Stimulated activated CD4-positive, alpha-beta T cell treated with anti-CD3 and anti-CD28 coated beads, Interleukin-4, amount 100 ng/mL, for 48 hours (primary cell): ENCODE results near the gene ZNF423.

ENCODE experiments used
- DNase-seq, 2 donors: peaks; one replicate each; pipeline ENCODE4 v3.0.0-alpha.2; 2020; ENCODE audit warnings: low read depth in 2 of 2

ZNF423 gene

DNA sequence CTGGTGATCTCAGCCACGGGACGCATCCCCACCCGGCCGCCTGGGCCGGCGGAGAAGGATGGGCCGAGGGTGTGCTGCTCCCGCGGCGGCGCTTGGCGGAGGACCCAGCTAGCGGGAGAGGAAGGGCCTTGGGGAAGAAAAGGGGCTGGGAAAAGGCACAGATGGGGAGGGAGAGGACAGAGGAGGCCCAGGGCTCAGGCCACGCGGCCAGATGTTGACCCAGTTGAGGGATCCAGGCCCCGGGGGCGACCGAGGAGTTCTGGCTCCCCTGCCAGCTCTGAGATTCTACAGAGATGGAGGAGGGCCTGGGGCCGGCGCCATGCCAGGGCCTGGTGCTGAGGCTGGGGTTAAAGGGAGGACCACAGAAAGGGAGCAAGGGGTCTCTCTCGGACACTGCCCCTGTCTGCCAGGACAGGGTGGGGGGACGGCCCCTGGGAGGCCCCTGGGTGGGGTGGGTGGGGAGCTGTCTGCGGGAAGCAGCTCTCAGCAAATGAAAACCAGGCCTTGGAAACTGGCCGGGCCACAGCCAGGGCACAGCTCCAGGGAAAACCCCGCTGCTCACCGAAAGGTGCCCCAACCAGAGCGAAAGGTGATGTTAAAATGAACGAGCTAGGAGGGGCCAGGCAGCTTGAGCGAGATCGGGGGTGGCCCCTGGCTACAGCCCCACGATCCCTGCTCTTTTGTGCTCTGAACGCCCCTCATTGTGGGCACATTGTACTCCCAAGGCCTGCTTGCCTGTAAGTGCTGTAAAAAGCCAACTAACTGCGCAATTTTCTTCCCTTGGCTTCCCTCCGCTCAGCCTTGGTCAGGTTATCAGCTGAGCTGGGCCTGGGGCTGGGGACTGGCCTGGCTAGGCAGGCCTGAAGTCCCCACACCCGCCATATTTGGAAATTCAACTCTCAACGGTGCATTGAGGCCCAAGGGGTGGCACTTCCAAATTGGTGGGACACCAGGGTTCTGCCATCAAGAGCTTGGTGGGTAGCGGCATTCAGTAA, 191.4 kb downstream of the ZNF423 start:
- DNase-seq = no peak

DNA sequence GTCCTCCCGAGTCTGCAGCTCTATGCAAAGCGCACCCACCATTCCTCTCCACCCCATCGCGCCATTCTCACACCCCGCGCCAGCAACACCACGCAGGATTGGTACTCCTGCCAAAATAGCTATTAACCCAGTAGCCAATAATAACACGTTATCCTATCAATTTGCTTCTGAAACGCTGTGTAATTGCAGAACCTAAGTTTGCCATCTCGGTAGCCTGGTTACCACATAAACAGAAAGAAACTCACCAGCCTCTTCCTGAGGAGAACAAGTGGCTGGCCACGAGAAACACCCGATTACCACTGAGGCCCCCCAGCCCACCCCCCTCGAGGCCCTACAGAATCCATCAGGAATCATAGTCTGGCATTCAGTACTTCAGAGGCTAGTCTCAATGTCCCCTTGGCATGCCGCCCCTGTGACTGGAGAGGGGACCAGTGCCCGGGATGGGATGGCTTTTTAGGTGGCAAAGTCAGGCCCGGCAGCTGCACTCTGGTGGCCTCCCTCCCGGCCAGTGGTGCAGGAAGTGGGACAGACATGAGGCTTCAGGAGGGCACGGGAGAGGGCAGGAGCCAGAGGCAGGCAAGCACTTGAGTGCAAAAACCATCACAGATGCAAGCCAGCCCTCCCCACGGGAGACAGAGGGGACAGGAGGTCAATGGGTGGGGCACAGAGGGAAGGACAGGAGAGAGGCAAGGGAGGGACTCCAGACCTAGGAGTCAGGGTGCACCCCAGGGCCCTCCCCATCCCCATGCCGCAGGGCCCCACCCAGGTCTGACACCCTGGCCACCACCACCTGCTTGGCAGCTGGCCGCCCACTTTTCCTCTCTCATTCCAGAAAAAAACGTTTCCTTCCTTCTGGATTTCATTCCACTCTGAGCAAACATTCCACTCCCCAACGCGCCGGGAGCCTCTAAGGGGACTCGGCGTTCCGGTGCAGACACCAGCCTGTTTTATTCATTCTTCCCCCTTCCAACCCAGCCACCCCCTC, 192.5 kb downstream of the ZNF423 start:
- no peak for DNase-seq

DNA sequence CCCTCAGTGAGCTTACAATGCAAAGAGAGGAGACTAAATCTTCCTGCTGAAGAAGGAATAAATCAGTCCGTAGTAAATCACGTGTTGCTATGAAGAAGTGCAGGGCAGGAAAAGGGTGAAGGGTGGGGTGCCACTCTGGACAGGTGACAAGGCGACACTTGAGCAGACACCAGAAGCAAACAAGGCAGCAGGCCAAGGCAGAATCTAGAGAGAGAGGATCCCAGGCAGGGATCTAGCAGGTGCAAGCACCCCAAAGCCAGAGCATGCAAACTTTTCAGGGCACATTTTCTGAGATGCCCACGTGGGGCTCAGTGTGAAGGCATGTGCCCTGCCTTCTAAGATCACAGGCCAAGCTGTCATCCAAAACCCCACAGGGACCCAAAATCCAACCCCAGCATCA, 193.3 kb downstream of the ZNF423 start:
- no peak for DNase-seq

DNA sequence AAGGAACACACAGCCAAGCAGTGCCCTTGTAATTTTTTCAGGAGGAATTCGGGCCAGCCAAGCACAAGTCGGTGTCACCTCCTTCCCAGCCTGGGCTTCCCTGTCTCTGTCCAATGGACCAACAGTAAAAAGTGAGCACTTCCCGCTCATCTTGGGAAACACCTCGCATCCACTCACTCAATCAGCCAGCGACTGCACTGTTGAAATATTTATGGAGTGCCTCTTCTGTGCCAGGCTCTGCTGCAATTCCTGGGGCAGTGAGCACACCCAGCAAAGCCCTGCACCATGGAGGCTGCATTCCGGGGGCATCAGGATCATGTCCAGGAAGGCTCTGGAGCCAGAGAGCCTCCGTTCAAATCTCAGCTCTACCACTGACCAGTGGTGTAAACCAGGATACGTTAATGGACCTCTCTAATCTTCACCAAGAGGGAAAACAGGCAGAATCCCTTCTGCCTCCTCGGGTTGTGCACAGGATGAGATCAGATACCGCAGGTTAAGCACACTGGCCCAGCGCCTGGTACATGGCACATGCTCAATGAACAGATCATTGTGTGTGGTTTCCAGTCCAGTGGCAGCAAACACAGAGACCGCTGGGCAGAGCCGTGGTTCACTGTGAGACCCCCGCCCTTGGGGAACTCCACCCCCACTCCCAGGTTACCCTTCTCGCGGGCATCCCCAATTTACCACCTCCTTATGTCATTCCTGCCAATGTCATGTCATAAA, 194.3 kb downstream of the ZNF423 start:
- DNase-seq = no peak

DNA sequence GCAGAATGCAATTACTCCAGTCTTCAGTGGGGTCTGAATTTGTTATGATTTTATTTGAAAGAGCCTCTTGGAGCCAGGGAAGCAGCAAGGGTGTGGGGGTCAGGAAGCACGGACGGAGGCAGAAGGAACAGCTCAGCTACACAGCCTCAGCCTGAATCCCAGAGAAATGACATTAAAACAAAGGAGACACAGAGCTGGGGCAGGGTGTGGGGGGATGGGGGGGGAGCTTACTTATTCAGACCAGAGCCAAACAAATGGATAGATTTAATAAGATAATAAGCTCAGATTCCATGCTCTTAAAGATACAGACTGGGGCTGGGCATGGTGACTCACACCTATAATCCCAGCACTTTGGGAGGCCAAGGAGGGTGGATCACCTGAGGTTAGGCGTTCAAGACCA, 195.3 kb downstream of the ZNF423 start:
- DNase-seq = no peak

DNA sequence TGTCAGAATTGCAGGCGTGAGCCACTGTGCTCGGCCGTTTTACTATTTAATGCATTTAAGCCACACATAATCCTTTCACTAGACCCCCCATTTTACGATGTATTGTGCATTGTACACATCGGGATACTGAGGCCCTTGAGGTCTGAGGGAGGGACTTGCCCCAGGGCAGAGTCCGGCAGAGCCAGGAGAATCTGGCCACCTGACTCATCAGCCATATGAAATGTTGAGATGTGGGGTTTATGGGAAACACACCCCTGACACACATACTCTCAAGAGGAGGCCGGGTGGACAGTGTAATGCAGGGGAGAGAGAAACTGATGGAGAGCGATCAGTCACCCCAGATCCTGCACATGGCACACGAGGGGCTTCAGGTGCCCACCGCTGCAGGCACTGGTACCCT, 196.6 kb downstream of the ZNF423 start:
- DNase-seq = no peak

DNA sequence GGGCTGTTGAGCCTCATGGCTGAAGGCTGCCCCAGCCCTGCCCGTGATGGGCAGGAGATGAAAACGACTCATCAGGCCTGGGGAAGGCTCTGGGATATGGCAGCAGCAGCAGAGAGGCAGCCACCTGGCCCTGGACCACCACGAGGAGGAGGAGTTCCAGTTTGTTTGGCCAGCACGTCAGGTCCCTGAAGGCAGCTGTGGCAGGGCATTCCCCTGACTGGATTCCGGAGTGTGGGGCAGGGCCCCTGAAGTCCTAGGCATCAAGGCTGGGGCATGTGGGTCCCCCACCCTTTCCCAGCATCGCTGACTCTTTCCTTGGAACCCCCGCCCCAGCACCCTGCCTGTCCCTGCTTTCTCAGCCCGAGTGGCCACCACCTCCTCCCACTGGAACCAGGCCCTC, 197.4 kb downstream of the ZNF423 start:
- no peak for DNase-seq

DNA sequence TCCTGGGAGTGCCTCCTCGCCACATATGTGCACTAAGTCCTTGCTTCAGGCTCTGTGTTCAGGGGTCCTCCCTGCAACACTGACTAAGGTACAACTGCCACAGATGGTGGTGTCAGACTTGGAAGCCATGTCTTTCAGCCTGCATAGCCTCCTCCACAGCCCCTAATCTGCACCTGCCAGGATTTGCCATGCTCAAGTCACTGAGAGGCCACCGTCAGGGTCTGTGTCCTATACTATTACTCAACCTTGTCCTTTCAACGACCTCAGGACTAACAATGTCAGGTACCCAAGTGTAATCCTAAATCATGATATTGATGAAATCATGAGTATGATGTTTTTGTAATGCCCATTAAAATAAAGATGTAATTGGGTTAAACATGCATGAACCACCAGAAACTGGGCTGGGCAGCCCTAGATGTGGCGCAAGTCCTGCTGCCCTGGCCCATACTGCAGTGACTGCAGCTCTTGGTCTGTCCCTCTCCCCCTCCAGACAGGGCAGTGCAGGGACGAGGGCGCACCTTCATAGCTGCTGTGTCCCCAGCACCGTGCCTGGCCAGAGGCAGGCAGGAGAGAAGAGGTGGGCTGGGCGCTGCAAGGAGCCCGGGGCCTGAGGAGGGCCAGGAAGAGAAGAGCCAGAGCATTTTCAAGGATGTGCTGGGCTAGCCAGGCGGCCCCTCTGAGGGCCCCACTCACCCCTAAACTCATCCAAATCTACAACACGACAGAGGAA, 198.0 kb downstream of the ZNF423 start:
- DNase-seq = no peak

DNA sequence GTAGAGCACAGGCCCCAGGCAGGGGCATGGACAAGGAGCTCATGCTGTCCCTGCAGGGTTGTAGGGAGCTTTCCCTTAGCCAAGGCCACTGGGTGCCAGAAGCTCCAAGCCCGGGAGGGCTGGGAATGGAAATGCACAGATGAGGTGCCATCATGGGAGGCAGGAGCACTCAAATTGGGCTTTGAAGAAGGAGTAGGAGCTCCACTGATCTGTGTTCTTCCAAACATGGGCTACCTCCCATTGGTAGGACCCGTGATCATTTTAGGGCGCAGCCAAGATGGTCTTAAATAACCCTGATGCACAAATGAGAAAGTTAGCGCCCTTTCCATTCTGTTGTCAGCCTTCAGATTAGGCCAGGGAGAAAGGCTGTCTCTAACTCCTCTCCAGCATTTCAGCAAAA, 201.5 kb downstream of the ZNF423 start:
- no peak for DNase-seq

DNA sequence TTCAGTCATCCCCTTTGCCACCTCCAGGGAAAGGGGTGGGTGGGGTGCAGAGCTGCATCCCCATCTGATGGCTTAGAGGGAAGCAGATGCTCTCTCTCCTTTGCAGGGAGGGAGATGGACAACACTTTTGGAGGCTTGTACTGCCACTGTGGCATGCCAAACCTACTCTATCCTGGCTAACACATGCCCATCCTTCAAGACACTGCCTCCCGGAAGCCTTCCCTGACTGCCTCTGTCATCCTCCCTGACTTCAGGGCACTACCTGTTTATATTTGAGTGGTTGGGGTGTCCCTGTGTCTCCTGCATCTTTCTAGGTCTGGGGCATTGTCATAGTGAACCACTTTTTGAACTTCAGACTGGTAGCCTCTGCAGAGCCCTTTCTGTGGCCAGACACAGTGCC, 202.3 kb downstream of the ZNF423 start:
- no peak for DNase-seq

DNA sequence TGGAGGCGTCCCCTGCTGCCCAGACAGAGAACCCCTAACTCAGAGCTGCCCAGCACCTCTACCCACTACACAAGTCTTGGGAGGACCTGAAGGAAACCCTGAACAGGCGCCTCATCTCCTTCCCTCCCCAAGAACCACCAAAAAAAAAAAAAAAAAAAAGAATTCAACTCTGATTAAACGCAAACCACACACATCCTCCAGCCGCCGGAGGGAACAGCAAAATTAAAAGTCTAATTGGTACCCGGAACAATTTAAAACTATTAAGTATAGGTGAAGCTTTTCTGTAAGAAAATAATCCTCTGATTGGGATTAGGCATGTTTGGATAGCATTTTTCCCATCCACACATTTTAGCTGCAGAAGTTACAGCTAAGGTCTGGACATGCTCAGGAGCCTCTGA, 202.7 kb downstream of the ZNF423 start:
- DNase-seq = no peak

DNA sequence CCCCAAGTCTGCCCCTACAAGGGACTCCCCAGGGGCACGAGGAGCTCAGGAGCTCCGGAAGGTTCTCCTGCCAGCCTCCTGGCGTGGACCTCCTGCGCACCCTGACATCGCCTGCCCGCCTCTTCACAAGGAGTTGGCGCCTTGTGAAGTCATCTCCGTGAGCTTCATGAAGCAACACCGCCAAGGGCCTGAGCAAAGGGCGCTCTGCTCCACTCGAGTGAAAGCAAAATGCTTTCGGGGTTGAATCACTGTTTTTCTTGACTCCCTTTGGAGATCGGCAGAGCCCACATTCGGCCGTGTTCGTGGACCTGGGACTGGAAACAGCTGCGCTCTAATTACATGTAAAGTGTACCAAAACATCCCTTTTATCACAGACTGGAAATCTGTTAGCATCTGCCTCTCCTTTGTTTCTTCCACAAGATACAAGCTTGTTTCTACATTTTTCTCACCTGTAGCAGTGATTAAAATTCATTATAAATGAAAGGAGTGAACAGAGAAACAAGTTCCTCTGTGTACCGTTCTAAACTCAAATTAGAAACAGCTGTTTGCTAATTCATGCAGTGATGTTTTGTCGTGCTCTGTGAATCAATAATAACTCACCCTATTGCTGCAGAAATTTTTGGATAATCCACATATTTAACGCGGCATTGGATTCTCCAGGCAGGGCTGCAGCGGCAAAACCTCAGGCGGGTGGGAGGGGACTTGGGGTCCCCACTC, 203.3 kb downstream of the ZNF423 start:
- DNase-seq = no peak

DNA sequence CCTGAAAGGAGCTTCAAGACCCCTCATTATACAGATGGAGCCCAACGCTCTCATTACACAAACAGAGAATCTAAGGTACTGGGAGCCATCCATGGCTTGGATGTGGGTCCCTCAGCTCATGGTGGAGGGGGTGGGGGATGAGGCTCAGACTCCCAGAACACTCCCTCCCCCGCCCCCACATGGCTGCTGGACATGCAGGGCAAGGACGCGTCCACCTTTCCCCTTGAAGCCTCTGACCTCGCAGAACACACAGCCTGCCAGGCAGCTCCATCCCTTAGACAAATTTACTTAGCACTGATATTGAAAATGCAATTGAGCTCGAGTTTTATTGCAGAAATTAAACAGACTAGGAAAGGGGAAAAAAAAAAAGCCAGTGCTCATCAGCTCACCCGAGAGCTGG, 203.9 kb downstream of the ZNF423 start:
- no peak for DNase-seq

DNA sequence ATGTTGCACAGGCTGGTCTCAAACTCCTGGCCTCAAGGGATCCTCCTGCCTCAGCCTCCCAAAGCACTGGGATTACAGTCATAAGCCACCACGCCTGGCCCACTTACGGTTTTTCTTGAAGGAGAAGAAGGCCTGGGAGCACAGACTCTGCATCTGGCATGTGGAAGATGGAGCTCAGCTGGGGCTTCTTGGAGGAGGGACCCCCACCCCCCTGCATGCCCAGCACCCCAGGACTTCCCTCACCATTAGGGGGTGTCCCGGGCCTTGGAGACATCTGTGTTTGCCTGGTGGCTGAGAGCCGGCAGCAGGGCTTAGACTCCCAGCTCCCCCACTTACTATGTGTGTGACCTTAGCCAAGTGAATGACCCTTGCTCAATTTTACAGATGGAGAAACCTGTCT, 204.7 kb downstream of the ZNF423 start:
- DNase-seq = no peak

DNA sequence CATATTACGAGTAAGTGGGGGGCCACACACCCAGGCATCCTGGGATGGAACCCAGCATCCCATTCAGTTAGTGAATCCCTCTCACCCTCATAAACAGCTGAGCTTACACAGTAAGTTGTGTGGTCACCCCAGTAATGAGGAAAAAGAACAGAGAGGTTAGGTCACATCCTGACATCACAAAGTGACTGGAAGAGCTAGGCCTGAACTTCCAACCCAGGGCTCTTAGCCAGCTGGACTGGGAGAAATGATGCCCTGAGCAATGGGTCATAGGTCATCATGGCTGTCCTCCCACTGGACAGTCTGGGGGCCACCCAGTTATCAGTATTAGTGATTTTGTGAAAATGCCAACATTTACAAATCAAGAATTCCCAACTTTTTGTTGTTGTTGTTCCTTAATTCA, 205.3 kb downstream of the ZNF423 start:
- DNase-seq = no peak

DNA sequence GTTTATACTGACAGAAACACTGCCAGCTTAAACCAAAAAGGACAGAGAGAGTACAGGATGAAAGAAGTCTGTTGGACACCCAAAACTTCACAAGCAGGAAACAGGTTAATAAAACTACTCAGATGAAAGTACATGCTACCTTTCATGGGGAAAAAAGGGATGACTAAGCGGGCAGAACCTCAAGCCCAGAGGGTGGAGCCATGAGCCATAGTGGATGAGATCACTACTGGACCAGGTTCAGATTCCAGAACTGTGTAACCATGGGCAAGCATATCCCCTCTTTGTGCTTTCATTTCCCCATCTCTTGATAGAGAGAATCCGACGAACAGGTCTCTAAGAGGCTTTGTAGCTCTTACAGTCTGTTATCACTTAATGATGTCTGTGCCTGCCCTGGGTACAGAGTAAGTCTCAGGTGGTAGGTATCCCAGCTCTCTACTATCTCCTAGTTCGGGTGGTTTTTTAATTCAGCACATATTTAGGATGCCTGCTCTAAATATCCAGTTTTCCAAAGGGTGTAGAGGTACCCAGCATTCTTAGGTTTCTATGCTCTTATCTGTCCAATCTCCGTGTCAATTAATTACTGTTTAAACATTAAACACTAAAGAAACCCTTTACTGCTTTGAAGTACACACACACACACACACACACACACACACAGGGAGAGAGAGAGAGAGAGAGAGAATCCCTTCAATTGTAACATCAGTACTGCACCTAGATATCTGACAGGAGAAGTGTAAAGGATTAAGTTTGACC, 206.7 kb downstream of the ZNF423 start:
- DNase-seq = no peak

DNA sequence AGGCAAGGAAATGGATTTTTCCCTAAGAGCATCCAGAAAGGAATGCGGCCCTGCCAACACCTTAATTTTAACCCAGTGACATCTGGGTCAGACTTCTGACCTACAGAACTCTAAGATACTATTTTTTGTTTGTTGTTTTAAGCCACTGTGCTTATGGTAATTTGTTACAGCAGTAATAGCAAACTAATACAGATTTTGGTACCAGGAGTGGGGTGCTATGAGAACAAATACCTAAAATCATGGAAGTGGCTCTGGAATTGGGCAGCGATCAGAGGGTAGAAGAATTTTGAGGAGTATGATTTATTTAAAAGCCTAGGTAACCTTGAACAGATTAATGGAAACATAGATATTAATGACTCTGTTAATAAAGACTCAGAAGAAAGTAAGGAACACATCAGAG, 208.2 kb downstream of the ZNF423 start:
- DNase-seq = no peak

DNA sequence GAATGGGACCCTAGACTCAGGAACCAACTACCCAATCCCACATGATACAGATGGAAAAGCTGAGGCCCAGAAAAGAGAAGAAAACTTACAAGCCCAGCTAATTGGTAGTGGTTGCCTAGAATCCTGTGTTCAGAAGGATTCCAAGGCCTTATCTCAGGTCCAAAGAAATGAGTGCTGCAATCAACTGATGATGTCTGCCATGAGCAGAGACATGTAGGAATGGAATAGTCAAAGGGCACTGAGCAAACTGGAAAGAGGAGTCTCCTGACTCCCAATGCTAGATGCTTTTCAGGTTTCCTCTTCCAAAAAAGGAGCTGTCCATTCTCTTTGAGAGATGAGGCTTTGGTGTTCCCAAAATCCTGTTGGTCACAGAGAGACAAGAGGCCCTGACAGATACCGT, 210.6 kb downstream of the ZNF423 start:
- DNase-seq = no peak

DNA sequence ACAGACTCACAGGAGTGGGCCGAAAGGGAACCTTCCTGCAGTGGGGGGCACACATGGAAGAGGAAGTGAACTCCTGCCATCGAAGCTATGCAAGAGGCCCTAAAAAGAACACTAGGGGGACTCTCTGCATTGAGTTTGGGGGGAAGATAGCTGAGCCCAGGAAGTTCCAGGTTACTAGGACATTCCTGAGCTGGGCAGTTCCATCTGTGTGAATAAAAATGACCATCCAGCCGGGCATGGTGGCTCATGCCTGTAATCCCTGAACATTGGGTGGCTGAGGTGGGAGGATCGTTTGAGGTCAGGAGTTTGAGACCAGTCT, 211.8 kb downstream of the ZNF423 start:
- DNase-seq = no peak
